Type B pancreatic cell (in vitro differentiated cells): ENCODE data around the gene NDFIP2. TPM values are rescaled to one million over a fixed set of nuclear protein-coding genes. Genes with fewer than 3 reads are reported as not detected.
A peak's percentile ranks its signal among the peaks of the same experiment; 100 is the strongest.

Experiments used
- DNase-seq: peaks from one replicate; pipeline ENCODE4 v3.0.0; 2021; ENCODE audit warnings: mixed read lengths; ENCODE audit not compliant: unreplicated experiment; ENCODE audit errors: extremely low spot score
- H3K27ac Mint-ChIP-seq: 2 replicates; pipeline ENCODE4 v1.8.0; 2021; ENCODE audit warnings: mild to moderate bottlenecking, mixed read lengths
- H3K27me3 Mint-ChIP-seq: 2 replicates; pipeline ENCODE4 v1.8.0; 2021; ENCODE audit warnings: mixed read lengths
- H3K36me3 Mint-ChIP-seq: 2 replicates; pipeline ENCODE4 v1.8.0; 2021; ENCODE audit warnings: mixed read lengths
- H3K4me1 Mint-ChIP-seq: one replicate; pipeline ENCODE4 v1.8.0; 2021; ENCODE audit warnings: mixed read lengths; ENCODE audit not compliant: unreplicated experiment
- H3K4me3 Mint-ChIP-seq: 2 replicates; pipeline ENCODE4 v1.8.0; 2021; ENCODE audit warnings: mild to moderate bottlenecking, mixed read lengths
- H3K9me3 Mint-ChIP-seq: 2 replicates; pipeline ENCODE4 v1.8.0; 2021; ENCODE audit warnings: mixed read lengths
- CTCF ChIP-seq: fragments of 200-600 bp; sonication (generic); conservative IDR thresholded peaks from 2 replicates; pipeline ENCODE4 v1.5.0; 2021; ENCODE audit warnings: antibody characterized with exemption, mild to moderate bottlenecking
- total RNA-seq: library from RNA; stranded (reverse); gene quantifications from 2 replicates; pipeline ENCODE4 v1.2.1, GENCODE V29; 2021; ENCODE audit warnings: low replicate concordance

The NDFIP2 gene
- total RNA-seq, 1 donor from 2014 or later, result 41.7 TPM

GRCh38 chr13:79486433-79487188, 5.7 kb downstream of the NDFIP2 start:
- peaks cover 17% of the 10 kb centered on the region for H3K36me3 Mint-ChIP-seq
- H3K9me3 Mint-ChIP-seq, result peaks cover 4% of the 10 kb centered on the region
- peak overlapping the region; percentile 81 for H3K27ac Mint-ChIP-seq
- H3K27me3 Mint-ChIP-seq, result no peaks in the 10 kb centered on the region
- no peak for TF ChIP-seq CTCF
- H3K4me1 Mint-ChIP-seq, result peaks cover 30% of the 10 kb centered on the region
- DNase-seq, result no peak
- peak overlapping the region; percentile 12 for H3K4me3 Mint-ChIP-seq

DNA sequence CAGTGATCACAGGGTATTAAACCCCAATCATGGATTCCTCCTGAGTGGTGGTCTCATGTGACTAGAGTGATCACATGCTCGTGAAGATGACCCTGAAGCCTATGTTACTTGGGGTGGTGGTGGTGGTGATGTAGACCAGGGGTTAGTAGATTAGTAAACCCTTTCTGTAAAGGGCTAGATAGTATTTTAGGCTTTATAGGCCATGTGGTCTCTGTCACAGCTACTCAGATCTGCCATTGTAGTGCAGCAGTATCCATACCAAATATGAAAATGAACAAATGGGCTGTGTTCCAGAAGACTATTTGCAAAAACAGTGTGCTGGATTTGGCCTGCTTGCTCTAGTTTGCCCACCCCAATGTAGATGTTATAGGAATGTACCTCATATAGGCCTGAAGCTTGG, 9.4 kb downstream of the NDFIP2 start:
- H3K27ac Mint-ChIP-seq, result peak overlapping the region; percentile 86
- H3K4me1 Mint-ChIP-seq, result peaks cover 39% of the 10 kb centered on the region
- H3K36me3 Mint-ChIP-seq, result peaks cover 12% of the 10 kb centered on the region
- no peaks in the 10 kb centered on the region for H3K27me3 Mint-ChIP-seq
- DNase-seq, result no peak
- no peak for TF ChIP-seq CTCF
- H3K9me3 Mint-ChIP-seq, result peaks cover 4% of the 10 kb centered on the region
- no peak overlapping the region for H3K4me3 Mint-ChIP-seq

GRCh38 chr13:79490824-79491223, 9.9 kb downstream of the NDFIP2 start:
- Mint-ChIP-seq H3K27ac (peak overlapping the region; percentile 86), H3K27me3 (no peaks in the 10 kb centered on the region), H3K4me1 (peaks cover 34% of the 10 kb centered on the region), H3K4me3 (peak overlapping the region; percentile 6), H3K36me3 (peaks cover 12% of the 10 kb centered on the region), H3K9me3 (peaks cover 4% of the 10 kb centered on the region)
- no peak for TF ChIP-seq CTCF
- no peak for DNase-seq

DNA sequence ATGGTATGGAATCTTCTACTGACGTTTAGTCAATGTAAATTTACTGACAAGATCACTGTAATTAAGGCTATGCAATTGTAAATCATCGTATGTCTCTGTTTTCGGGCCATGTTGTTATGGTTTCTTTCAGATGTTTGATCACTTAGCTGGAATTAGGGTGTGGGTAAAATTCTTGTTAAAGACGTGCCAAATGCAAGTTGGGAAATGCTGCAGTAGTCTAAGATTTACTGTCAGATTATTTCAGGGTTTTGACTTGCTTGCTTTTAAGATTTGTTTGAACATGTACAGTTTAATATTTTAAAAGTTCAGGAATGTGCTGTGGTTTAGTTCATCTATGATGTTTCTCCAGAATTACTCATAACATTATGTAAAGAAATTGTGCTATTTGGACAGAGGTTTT, 10.8 kb downstream of the NDFIP2 start:
- Mint-ChIP-seq H3K27ac (peak overlapping the region; percentile 86), H3K9me3 (peaks cover 4% of the 10 kb centered on the region), H3K4me1 (peaks cover 34% of the 10 kb centered on the region), H3K36me3 (peaks cover 12% of the 10 kb centered on the region), H3K4me3 (peak overlapping the region; percentile 39), H3K27me3 (no peaks in the 10 kb centered on the region)
- no peak for TF ChIP-seq CTCF
- DNase-seq, result no peak

DNA sequence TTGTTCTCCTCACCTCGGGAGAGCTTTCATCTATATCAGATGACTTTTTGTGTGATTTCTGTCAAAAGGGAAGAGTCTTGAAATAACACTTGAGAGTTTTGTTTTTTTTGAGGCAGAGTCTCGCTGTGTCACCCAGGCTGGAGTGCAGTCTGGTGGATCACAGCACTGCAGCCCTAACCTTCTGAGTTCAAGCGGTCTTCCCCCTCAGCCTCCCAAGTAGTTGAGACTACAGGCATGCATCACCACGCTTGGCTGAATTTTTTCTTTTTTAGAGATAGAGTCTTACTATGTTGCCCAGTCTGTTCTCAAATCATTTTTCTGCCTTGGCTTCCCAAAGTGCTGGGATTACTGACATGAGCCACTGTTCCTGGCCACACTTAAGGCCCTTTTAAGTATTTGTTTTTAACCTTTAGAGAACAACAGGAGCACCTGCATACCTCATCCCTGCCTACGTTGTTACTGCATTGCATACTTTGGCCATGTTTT, 11.4 kb downstream of the NDFIP2 start:
- Mint-ChIP-seq H3K4me3 (peak overlapping the region; percentile 39), H3K27ac (peak overlapping the region; percentile 86), H3K9me3 (peaks cover 4% of the 10 kb centered on the region), H3K27me3 (no peaks in the 10 kb centered on the region), H3K4me1 (peaks cover 34% of the 10 kb centered on the region), H3K36me3 (peaks cover 8% of the 10 kb centered on the region)
- DNase-seq, result no peak
- TF ChIP-seq CTCF, result no peak
